Pancreas (tissue), 10 donors: Measurements from ENCODE around the gene GPR31. TPM values are rescaled to one million over a fixed set of nuclear protein-coding genes. Genes with fewer than 3 reads are reported as not detected.

Experiments
- ATAC-seq, 4 donors: fragments of 200-7000 bp; cut with Tn5 transposase; one replicate each; pipeline versions ENCODE4 v1.8.0 to v1.9.1; 2020; ENCODE audit warnings: mild to moderate bottlenecking in 4 of 4, moderate library complexity in 4 of 4
- DNase-seq, 6 donors: peaks; one replicate each; pipeline ENCODE4 v3.0.0-alpha.2; 2020
- FAIRE-seq: peaks from 2 replicates; lab custom pipeline; 2012; peaks lifted over from hg19 to GRCh38; lab: Jason Lieb, UNC
- H3K27ac ChIP-seq, 4 donors: fragments of 200-600 bp; sonication (generic); 1 replicate in 3 of 4; 2 replicates in 1 of 4; pipeline versions ENCODE4 v1.5.0 to v1.8.0; 2020
- H3K27me3 ChIP-seq, 4 donors: fragments of 200-600 bp; one replicate each; pipeline ENCODE4 v1.8.0; 2021
- H3K36me3 ChIP-seq, 3 donors: fragments of 200-600 bp; sonication (generic) in 1 of 3; one replicate each; pipeline versions ENCODE4 v1.5.0 to v1.8.0; 2020 to 2021
- H3K4me1 ChIP-seq, 3 donors: fragments of 200-600 bp; one replicate each; pipeline ENCODE4 v1.8.0; 2021
- H3K4me3 ChIP-seq, 4 donors: fragments of 200-600 bp; sonication (generic) in 2 of 4; one replicate each; pipeline versions ENCODE4 v1.5.0 to v1.8.0; 2020 to 2021
- H3K9me3 ChIP-seq, 4 donors: fragments of 200-600 bp; one replicate each; pipeline ENCODE4 v1.8.0; 2021
- CTCF ChIP-seq, 4 donors: fragments of 200-600 bp; sonication (generic) in 3 of 4; IDR thresholded peaks; one replicate each; pipeline versions ENCODE4 v1.5.0 to v1.8.0; 2021; ENCODE audit warnings: antibody characterized with exemption in 4 of 4
- whole genome bisulfite sequencing, 2 donors: extraction: QIAGEN DNeasy Blood & Tissue Kit; methylation state at CpG; one replicate each; pipeline ENCODE4 v1.1.7; 2013; 5-methylcytosine and 5-hydroxymethylcytosine counted together
- intact Hi-C, 3 donors: fragments of 100-400 bp; cut with DNase I; formaldehyde crosslinking; loops; one replicate each; pipeline versions ENCODE4 v1.11.1 to v1.14.2; 2022
- polyA plus RNA-seq, 2 donors: library from polyadenylated mRNA; stranded (reverse); fragments of 200-250 nt; gene quantifications; one replicate each; pipeline ENCODE4 v1.2.3, GENCODE V29; 2013
- total RNA-seq, 6 donors: library from RNA; stranded (reverse); fragmentation: NEBNext Ultra II Directional in 4 of 6; extraction: Animal tissue kit (Norgen Biotek cat#: 25700) in 4 of 6; gene quantifications; one replicate each; pipeline versions ENCODE4 v1.2.1 to v1.2.4, GENCODE V29; 2021 to 2023
- donor health status: healthy with polysubstance abuse.
- donor health status: DM: no; HTN: no; CAD: no; lungs with moderate emphysema.
- donor health status: DM: no; HTN: no; CAD: no.
- donor health status: control.
- donor health status: control.
- donor health status: Bipolar disorder and iron deficiency.
- donor health status: DM: yes; HTN: yes; CAD: no.
- donor health status: DM: no; HTN: no; CAD: no.
- donor health status: DM: no; HTN: no; CAD: no.
- donor health status: DM: yes; HTN: yes; CAD: no.

The GPR31 gene
- total and polyA plus RNA-seq, 8 donors, result not detected

- FAIRE-seq, result no peak
- Histone ChIP-seq H3K4me1 (no peaks in the 10 kb centered on the region), H3K9me3 (no peaks in the 10 kb centered on the region), H3K27me3 (no peaks in the 10 kb centered on the region), H3K4me3 (no peak overlapping the region), H3K36me3 (no peaks in the 10 kb centered on the region), H3K27ac (no peak overlapping the region)
- intact Hi-C loops, result no loop called here
- WGBS, 2 donors, result 52 to 84% methylated on average over 1 of the region's 1 CpG
- no peak for DNase-seq
- TF ChIP-seq CTCF (IDR thresholded peaks at IDR 0.05), result no peak
- no peak for ATAC-seq
Measured at GRCh38 chr6:167106406-167106805, 51.4 kb downstream of the GPR31 start.

Other genes with a start within 250 kb of the GPR31 start
- gene RNASET2, start 201.4 kb downstream of the GPR31 start, total RNA-seq, result 10 to 100 TPM; 25.2 to 55.2 (median 37.0) TPM
- gene RNASET2, start 201.4 kb downstream of the GPR31 start, polyA plus RNA-seq, result 10 to 100 TPM; 25.7 to 61.4 TPM
- gene CEP43, start 158.6 kb downstream of the GPR31 start, total RNA-seq, result 10 to 100 TPM in 1 of 6 donors, 1 to 10 TPM in 5; 4.4 to 11.9 (median 6.4) TPM
- 10 to 100 TPM in 1 of 2 donors, 1 to 10 TPM in 1; 5.7 to 10.1 TPM for gene CEP43, start 158.6 kb downstream of the GPR31 start, polyA plus RNA-seq
- under 1 TPM in 1 of 6 donors, not detected in 5; 0.31 TPM for gene CCR6, start 34.9 kb downstream of the GPR31 start, total RNA-seq
- under 1 TPM; 0.08 to 0.21 TPM for gene CCR6, start 34.9 kb downstream of the GPR31 start, polyA plus RNA-seq
- gene UNC93A, start 133.3 kb upstream of the GPR31 start, total RNA-seq, result not detected
- gene UNC93A, start 133.3 kb upstream of the GPR31 start, polyA plus RNA-seq, result not detected
- not detected for gene TTLL2, start 167.1 kb upstream of the GPR31 start, total RNA-seq
- not detected for gene TTLL2, start 167.1 kb upstream of the GPR31 start, polyA plus RNA-seq